MCF 10A (cell line): ENCODE measurements around the gene SEMA7A. TPM values are rescaled to one million over a fixed set of nuclear protein-coding genes. Genes with fewer than 3 reads are reported as not detected.

ENCODE experiments used
- BruUV-seq: library from RNA; stranded (reverse); fragments of 400-500 nt; replicated peaks from 2 replicates; lab custom pipeline; 2021; lab: Mats Ljungman, UMichigan
- CTCF ChIA-PET: fragments of 300-600 bp; sonication (Branson Sonifier 250); formaldehyde crosslinking; extraction: SDS; loops from one replicate; lab custom pipeline; 2021; ENCODE audit warnings: antibody characterized with exemption, inconsistent platforms; lab: Yijun Ruan, JAX
- POLR2A ChIA-PET: fragments of 300-600, 350-650 bp; sonication (Branson Sonifier 250); formaldehyde crosslinking; extraction: SDS; loops from one replicate; lab custom pipeline; 2020; ENCODE audit warnings: antibody characterized with exemption, inconsistent platforms; lab: Yijun Ruan, JAX
- DNase-seq: peaks from one replicate; pipeline ENCODE4 v3.0.0-alpha.2; 2018; ENCODE audit not compliant: unreplicated experiment
- H3K27ac Mint-ChIP-seq: one replicate; pipeline ENCODE4 v1.8.0; 2022; ENCODE audit warnings: mild to moderate bottlenecking, low read depth, mixed read lengths; ENCODE audit not compliant: unreplicated experiment
- H3K27me3 Mint-ChIP-seq: one replicate; pipeline ENCODE4 v1.8.0; 2022; ENCODE audit warnings: mixed read lengths; ENCODE audit not compliant: insufficient read depth, unreplicated experiment
- H3K36me3 Mint-ChIP-seq: one replicate; pipeline ENCODE4 v1.8.0; 2022; ENCODE audit warnings: mild to moderate bottlenecking, moderate library complexity, mixed read lengths; ENCODE audit not compliant: insufficient read depth, unreplicated experiment
- H3K4me1 Mint-ChIP-seq: one replicate; pipeline ENCODE4 v1.8.0; 2022; ENCODE audit warnings: mixed read lengths; ENCODE audit not compliant: insufficient read depth, unreplicated experiment
- H3K4me3 Mint-ChIP-seq: one replicate; pipeline ENCODE4 v1.8.0; 2022; ENCODE audit warnings: mild to moderate bottlenecking, moderate library complexity, mixed read lengths; ENCODE audit not compliant: unreplicated experiment
- H3K9me3 Mint-ChIP-seq: one replicate; pipeline ENCODE4 v1.8.0; 2022; ENCODE audit warnings: mixed read lengths; ENCODE audit not compliant: unreplicated experiment
- intact Hi-C: fragments of 100-400 bp; cut with micrococcal nuclease; formaldehyde crosslinking; loops from 2 replicates; pipeline ENCODE4 v1.14.1; 2022
- total RNA-seq: library from RNA; stranded (reverse); gene quantifications from 2 replicates; pipeline ENCODE4 v1.2.3, GENCODE V29; 2022
- TF ChIP-seq, protein P1 (sequence below): fragments of 200-600 bp; IDR thresholded peaks from one replicate; pipeline ENCODE4 v1.8.0; 2022; ENCODE audit warnings: antibody characterized with exemption, mild to moderate bottlenecking; ENCODE audit not compliant: unreplicated experiment

SEMA7A gene
- total RNA-seq, 1 experiment from 2014 or later = 1.6 TPM

DNA sequence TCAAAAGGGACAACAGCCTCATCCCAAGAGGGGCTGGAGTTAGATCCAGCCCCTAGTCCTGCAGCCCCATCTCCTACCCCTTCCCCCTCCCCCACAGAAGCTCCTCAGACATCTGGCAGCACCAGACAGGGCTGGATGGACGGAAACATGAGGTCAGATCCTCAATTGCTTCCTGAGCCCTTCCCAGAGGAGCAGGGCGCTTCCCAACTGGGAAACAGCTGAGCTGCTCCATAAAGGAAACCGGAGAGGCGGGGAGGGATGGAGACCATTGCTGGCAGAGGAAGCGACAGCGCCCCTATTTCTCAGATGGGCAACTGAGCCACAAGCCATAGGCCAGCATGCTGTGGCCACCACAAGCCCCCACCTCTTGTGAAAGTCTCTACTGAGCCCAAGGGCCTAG, 48.0 kb downstream of the SEMA7A start:
- POLR2A ChIA-PET = no interaction called here

DNA sequence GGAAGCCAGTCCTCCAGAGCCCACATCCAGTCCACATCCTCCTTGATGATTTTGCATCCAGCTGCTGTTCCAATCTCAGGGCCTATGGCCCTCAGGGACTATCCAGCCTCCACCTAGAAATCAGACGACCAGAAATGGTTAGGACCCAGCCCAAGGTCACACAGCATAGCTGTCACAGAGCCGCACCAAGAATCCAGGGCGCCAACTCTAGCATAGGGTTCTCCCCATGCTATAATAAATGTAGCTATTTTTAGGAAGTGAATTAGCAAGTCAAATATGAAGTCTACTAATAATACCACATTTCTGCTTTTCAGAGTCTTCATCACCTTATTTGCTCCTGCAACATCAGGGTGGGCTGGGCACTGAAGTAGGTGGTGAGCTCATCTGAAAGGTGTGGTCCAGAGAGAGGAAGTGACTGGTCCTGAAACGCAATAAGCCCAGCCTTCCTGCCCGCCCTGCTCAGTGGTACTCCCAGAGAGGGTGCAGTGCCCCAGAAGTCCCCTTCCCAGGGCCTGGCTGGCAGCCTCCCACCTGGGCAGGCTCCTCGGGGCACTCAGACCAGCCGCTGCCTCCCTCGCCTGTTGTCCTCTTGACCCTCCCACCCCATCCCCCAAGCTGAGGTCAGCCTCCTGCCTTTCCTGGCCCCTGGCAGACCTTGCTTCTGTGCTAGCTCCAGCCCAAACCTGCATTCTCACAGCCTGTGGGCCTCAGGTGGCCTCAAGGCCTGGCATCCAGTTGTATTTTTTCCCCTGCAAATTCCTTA, 48.7 kb downstream of the SEMA7A start:
- H3K27ac Mint-ChIP-seq = no peak overlapping the region
- ChIA-PET POLR2A (interaction anchor here (0.8 to 2.0 kb wide), 2 partner anchors 77 to 230 kb away, joined by 3 to 5 read pairs; partner anchors contain the start of gene CLK3), CTCF (interaction anchor here (0.6 to 9.4 kb wide), 9 partner anchors 10 to 247 kb away, joined by 3 to 112 read pairs (median 5); no protein-coding TSS in a partner anchor)
- peaks cover 17% of the 10 kb centered on the region for H3K4me1 Mint-ChIP-seq
- no peaks in the 10 kb centered on the region for H3K9me3 Mint-ChIP-seq
- TF ChIP-seq, protein P1, sequence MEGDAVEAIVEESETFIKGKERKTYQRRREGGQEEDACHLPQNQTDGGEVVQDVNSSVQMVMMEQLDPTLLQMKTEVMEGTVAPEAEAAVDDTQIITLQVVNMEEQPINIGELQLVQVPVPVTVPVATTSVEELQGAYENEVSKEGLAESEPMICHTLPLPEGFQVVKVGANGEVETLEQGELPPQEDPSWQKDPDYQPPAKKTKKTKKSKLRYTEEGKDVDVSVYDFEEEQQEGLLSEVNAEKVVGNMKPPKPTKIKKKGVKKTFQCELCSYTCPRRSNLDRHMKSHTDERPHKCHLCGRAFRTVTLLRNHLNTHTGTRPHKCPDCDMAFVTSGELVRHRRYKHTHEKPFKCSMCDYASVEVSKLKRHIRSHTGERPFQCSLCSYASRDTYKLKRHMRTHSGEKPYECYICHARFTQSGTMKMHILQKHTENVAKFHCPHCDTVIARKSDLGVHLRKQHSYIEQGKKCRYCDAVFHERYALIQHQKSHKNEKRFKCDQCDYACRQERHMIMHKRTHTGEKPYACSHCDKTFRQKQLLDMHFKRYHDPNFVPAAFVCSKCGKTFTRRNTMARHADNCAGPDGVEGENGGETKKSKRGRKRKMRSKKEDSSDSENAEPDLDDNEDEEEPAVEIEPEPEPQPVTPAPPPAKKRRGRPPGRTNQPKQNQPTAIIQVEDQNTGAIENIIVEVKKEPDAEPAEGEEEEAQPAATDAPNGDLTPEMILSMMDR = no peak
- peak; percentile 51 for DNase-seq
- H3K27me3 Mint-ChIP-seq = no peaks in the 10 kb centered on the region
- BruUV-seq = no TSS peak
- intact Hi-C loops = no loop called here
- no peaks in the 10 kb centered on the region for H3K36me3 Mint-ChIP-seq
- H3K4me3 Mint-ChIP-seq = no peak overlapping the region

More for the DNA sequence above, 48.0 kb downstream of the SEMA7A start:
- Mint-ChIP-seq H3K27ac (no peak overlapping the region), H3K27me3 (no peaks in the 10 kb centered on the region), H3K4me3 (no peak overlapping the region), H3K36me3 (no peaks in the 10 kb centered on the region), H3K9me3 (no peaks in the 10 kb centered on the region), H3K4me1 (peaks cover 17% of the 10 kb centered on the region)
- TF ChIP-seq, protein P1 = no peak
- no TSS peak for BruUV-seq
- intact Hi-C loops = no loop called here
- no peak for DNase-seq
- CTCF ChIA-PET = interaction anchor here (0.6 to 9.4 kb wide), 6 partner anchors 10 to 246 kb away, joined by 3 to 112 read pairs (median 7); no protein-coding TSS in a partner anchor

DNA sequence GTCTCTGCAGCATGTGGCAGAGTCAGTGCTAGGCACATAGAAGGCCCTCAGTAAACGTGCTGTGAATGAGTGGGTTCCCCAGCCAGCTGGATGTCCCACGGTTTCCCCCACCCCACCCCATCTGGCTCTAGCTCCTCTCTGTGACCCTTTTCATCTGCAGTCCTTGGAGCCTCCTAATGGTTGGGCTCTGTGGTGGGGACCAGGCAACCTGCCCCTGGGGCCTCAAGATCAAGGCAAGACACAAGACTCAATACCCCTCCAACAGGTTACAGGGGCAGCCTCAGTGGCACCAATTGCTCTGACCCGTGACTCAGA, 49.2 kb downstream of the SEMA7A start:
- no peak for DNase-seq
- H3K4me3 Mint-ChIP-seq = no peak overlapping the region
- no TSS peak for BruUV-seq
- H3K9me3 Mint-ChIP-seq = no peaks in the 10 kb centered on the region
- H3K27me3 Mint-ChIP-seq = no peaks in the 10 kb centered on the region
- intact Hi-C loops = no loop called here
- ChIA-PET CTCF (interaction anchor here (0.6 to 9.4 kb wide), 8 partner anchors 9 to 247 kb away, joined by 3 to 112 read pairs (median 6); no protein-coding TSS in a partner anchor), POLR2A (interaction anchor here (0.8 to 2.0 kb wide), 2 partner anchors 77 to 231 kb away, joined by 3 to 5 read pairs; partner anchors contain the start of gene CLK3)
- H3K4me1 Mint-ChIP-seq = peaks cover 17% of the 10 kb centered on the region
- no peaks in the 10 kb centered on the region for H3K36me3 Mint-ChIP-seq
- TF ChIP-seq, protein P1 = no peak
- no peak overlapping the region for H3K27ac Mint-ChIP-seq

DNA sequence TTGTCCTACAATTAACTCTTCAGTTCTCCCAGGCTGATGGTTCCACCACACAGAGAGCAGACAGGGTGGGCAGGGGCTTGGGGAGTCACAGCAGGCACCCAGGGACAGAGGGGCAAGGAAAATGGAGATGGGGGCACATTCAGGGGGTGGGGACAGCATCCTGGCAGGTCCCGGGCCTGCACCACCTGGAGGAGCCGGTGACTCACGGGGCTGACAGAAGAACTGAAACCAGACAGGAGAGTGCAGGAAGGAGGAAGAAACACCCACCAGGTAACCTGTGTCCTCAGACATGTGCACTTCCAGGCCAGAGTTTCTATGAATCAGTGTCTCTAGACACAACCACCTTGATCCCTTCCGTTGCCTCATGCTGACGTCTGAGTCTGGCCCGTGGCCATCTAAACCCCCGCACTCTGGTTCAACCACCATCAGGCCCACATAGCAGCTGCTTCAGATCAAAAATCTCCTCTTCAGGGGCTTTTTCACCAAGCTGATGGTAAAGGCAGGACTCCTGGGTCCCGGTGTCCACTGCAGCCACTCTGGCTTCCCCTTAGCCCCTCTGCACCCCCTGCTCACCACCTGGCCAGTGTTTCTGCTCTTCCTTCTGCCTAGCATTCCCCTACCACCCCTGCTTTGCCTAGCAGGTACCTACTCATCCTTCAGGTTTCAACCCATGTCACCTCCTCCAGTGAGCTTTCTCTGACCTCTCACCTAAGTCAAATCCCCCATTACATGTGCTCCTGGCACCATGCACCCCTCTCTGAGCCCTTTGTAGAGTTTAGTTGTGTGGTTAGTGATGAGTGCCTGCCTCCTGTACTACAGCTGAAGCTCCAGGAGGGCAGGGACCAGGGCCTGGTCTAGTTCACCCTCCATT, 49.8 kb downstream of the SEMA7A start:
- H3K4me3 Mint-ChIP-seq = no peak overlapping the region
- H3K27me3 Mint-ChIP-seq = no peaks in the 10 kb centered on the region
- no peak overlapping the region for H3K27ac Mint-ChIP-seq
- DNase-seq = peak; percentile 83
- peaks cover 17% of the 10 kb centered on the region for H3K4me1 Mint-ChIP-seq
- no peaks in the 10 kb centered on the region for H3K9me3 Mint-ChIP-seq
- CTCF ChIA-PET = interaction anchor here (0.6 to 9.4 kb wide), 7 partner anchors 9 to 248 kb away, joined by 3 to 112 read pairs (median 8); no protein-coding TSS in a partner anchor
- TF ChIP-seq, protein P1 = no peak
- no peaks in the 10 kb centered on the region for H3K36me3 Mint-ChIP-seq
- POLR2A ChIA-PET = interaction anchor here (2.0 kb wide), 1 partner anchor 231 kb away, joined by 5 read pairs; the partner anchor contains the start of gene CLK3
- BruUV-seq = no TSS peak
- intact Hi-C loops = no loop called here
